VCaP (cell line): ENCODE data around the gene PPP6R1.

ENCODE experiments used
- H3K27ac ChIP-seq: fragments of 450-650 bp; 2 replicates; pipeline ENCODE4 v1.5.1; 2017
- TF ChIP-seq, protein P1 (sequence below): fragments of 450-650 bp; conservative IDR thresholded peaks from 2 replicates; pipeline ENCODE4 v1.5.1; 2017; ENCODE audit warnings: mild to moderate bottlenecking, moderate library complexity

The PPP6R1 gene

GRCh38 chr19:55264531-55264930 is 5.7 kb upstream of the PPP6R1 start:
- TF ChIP-seq, protein P1, sequence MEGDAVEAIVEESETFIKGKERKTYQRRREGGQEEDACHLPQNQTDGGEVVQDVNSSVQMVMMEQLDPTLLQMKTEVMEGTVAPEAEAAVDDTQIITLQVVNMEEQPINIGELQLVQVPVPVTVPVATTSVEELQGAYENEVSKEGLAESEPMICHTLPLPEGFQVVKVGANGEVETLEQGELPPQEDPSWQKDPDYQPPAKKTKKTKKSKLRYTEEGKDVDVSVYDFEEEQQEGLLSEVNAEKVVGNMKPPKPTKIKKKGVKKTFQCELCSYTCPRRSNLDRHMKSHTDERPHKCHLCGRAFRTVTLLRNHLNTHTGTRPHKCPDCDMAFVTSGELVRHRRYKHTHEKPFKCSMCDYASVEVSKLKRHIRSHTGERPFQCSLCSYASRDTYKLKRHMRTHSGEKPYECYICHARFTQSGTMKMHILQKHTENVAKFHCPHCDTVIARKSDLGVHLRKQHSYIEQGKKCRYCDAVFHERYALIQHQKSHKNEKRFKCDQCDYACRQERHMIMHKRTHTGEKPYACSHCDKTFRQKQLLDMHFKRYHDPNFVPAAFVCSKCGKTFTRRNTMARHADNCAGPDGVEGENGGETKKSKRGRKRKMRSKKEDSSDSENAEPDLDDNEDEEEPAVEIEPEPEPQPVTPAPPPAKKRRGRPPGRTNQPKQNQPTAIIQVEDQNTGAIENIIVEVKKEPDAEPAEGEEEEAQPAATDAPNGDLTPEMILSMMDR, result no peak
- H3K27ac ChIP-seq, result no peak overlapping the region

DNA sequence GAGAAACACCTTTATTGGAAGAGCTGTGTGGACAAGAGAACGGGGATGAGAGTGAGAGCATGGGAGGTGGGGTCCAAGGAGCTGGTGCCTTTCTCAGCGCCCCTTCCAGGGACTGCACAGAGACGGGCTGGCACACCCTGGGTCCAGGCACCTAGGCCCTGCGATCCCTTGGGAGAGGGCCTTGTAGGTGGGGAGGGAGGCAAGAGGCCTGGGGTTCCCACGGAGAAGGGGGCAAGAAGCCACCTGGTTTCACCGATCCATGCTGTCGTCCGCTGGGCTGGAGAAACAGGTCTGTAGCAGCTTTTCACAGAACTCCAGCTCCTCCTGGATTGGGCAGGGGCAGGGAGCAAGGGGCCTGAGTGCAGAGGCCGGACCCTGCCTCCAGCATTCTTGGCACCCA is 3.5 kb upstream of the PPP6R1 start:
- TF ChIP-seq, protein P1, result no peak
- no peak overlapping the region for H3K27ac ChIP-seq

DNA sequence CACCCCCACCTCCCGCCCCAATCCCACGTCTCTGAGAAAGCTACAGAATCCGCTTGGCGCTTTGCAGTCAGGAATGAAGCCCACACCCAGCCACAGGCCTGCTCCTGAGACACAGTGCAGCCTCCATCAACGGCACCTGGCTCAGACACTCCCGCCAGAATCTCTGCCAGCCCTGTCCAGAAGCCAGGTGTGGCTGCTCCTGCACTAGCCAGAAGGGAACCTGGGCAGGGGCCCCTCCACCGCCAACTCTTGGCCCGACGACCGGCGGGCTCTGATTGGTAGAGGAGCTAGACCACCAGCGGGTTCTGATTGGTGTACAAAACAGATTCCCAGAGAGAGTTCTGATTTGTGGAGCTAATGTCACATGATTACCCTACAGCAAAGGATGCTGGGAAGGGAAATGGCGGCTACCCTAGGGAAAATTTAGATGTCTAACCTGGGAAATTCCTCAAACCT is 2.9 kb upstream of the PPP6R1 start:
- H3K27ac ChIP-seq, result peak overlapping the region; percentile 97; the same call in 1 of the 2 replicates
- TF ChIP-seq, protein P1, result no peak

DNA sequence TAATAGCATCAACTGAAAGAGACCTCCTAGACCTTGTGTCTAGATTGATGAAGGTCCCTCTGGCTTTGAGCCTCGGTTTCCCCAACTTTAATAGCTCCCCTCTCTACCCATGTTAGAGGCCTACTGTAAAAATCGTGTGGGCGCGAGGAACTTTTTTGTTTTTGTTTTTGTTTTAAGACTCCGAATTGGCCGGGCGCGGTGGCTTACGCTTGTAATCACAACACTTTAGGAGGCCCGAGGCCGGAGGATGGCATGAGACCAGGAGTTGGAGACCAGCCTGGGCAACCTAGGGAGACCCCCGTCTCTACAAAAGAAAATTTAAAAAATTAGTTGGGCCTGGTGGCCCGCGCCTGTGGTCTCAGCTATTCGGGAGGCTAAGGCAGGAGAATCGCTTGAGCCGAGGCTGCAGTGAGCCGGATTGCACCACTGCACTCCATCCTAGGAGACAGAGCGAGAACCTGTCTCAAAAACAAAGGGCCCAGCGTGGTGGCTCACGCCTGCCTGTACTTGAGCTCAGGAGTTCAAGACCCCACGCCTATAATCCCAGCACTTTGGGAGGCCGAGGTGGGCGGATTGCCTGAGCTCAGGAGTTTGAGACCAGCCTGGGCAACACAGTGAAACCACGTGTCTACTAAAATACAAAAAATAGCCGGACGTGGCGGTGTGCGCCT is 858 bp upstream of the PPP6R1 start:
- H3K27ac ChIP-seq, result peak overlapping the region; percentile 97
- TF ChIP-seq, protein P1, result no peak

DNA sequence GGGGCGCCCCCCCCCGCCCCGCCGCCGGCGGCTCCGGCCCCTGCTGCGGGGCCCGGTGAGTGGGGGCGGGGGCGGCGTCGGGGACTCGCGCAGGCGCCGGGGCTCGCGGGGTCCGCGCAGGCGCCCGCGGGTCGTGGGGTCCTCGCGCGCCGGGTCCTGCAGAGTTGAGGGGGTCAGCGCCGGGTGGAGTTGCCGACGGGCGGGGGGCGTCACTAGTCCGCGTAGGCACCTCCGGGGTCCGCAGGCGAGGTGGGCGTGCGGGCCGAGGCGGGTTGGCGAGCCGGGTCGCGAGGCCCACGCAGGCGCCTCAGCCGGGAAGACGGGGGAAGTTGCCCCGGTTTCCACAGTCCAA is 365 bp downstream of the PPP6R1 start:
- H3K27ac ChIP-seq, result peak overlapping the region; percentile 97
- TF ChIP-seq, protein P1, result no peak

GRCh38 chr19:55257461-55258420 is 1.1 kb downstream of the PPP6R1 start:
- H3K27ac ChIP-seq, result peak overlapping the region; percentile 97
- TF ChIP-seq, protein P1, result no peak

DNA sequence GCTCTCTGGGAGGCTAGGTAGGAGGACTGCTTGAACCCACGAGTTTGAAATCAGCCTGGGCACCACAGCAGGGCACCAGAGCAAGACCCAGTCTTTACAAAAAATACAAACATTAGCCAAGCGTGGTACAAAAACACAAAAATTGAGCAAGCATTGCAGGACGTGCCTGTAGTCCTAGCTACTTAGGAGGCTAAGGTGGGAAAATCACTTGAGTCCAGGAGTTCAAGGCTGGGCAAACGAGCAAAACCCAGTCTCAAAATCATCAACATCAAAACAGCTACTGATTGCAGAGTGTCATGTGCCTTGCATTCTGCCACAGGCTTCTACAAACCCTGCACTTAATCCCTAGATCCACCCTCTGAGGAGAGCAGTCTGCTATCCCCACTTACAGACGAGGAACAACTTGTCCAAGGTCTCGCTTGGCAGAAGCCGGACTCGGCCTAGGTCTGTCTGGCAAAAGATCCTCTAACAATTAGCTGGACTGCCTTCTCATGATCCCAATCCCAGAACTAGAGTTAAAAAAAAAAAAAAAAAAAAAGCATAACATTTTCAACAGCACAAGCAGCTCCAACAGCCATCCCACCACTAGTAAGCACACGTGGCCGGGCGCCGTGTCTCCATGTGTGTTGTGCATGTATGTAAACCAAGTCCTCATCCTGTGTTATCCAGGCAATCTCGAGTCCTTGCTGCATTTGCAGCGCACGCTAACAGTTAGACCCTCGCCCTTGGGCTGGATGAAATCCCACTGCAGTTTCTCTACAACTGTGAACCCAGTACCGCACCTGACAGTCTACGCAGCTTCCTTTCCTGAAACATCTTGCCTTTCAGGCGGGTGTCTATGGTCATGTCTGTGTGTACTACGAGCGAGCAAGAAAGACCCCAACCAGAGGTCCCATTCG is 2.0 kb downstream of the PPP6R1 start:
- peak overlapping the region; percentile 97 for H3K27ac ChIP-seq
- TF ChIP-seq, protein P1, result no peak
